Mesenchymal stem cell (in vitro differentiated cells and primary cell): ENCODE data around the gene CARD10.

Source experiments
- DNase-seq: peaks from one replicate; pipeline ENCODE4 v3.0.0-alpha.2; 2013
- H2AFZ ChIP-seq: one replicate; pipeline ENCODE4 v1.6.1; 2013; ENCODE audit warnings: low read depth, mild to moderate bottlenecking, control low read depth, inconsistent platforms, low read length, moderate library complexity
- H2AK5ac ChIP-seq: 2 replicates; pipeline ENCODE4 v1.6.1; 2013; ENCODE audit warnings: low read length, moderate library complexity, mild to moderate bottlenecking, inconsistent platforms; ENCODE audit not compliant: severe bottlenecking
- H2BK120ac ChIP-seq: one replicate; pipeline ENCODE4 v1.6.1; 2013; ENCODE audit warnings: low read depth, mild to moderate bottlenecking, inconsistent platforms, low read length, moderate library complexity
- H2BK12ac ChIP-seq, 2 experiments: one replicate each; pipeline ENCODE4 v1.6.1; 2013; ENCODE audit warnings: inconsistent platforms in 2 of 2, low read length in 2 of 2, mild to moderate bottlenecking in 2 of 2, moderate library complexity in 2 of 2, control low read depth in 1 of 2
- H2BK15ac ChIP-seq: one replicate; pipeline ENCODE4 v1.6.1; 2013; ENCODE audit warnings: mild to moderate bottlenecking, low read depth, inconsistent platforms; ENCODE audit not compliant: poor library complexity, severe bottlenecking
- H2BK5ac ChIP-seq: 2 replicates; pipeline ENCODE4 v1.6.1; 2013; ENCODE audit warnings: low read depth, mild to moderate bottlenecking, low read length, control low read depth, inconsistent platforms; ENCODE audit not compliant: poor library complexity, severe bottlenecking
- H3K14ac ChIP-seq, 2 experiments: one replicate each; pipeline ENCODE4 v1.6.1; 2013; ENCODE audit warnings: inconsistent platforms in 2 of 2, low read length in 2 of 2, control low read depth in 1 of 2, mild to moderate bottlenecking in 1 of 2, moderate library complexity in 1 of 2
- H3K18ac ChIP-seq, 2 experiments: one replicate each; pipeline ENCODE4 v1.6.1; 2013; ENCODE audit warnings: inconsistent platforms in 2 of 2, low read length in 2 of 2, control low read depth in 1 of 2, low read depth in 1 of 2, mild to moderate bottlenecking in 1 of 2
- H3K23ac ChIP-seq, 2 experiments: one replicate each; pipeline ENCODE4 v1.6.1; 2013; ENCODE audit warnings: inconsistent platforms in 2 of 2, low read length in 2 of 2, mild to moderate bottlenecking in 2 of 2, moderate library complexity in 2 of 2, control low read depth in 1 of 2
- H3K27ac ChIP-seq: 2 replicates; pipeline ENCODE4 v1.5.1; 2013; ENCODE audit warnings: mild to moderate bottlenecking, moderate library complexity, low read length, control low read depth, inconsistent platforms; ENCODE audit not compliant: poor library complexity, severe bottlenecking
- H3K27me3 ChIP-seq, 2 experiments: 2 replicates each; pipeline versions ENCODE4 v1.6.1 to v1.7.0; 2013; ENCODE audit warnings: low read length in 2 of 2, mild to moderate bottlenecking in 2 of 2, moderate library complexity in 2 of 2, control low read depth in 1 of 2, inconsistent platforms in 1 of 2; ENCODE audit not compliant: control insufficient read depth in 1 of 2, insufficient read depth in 1 of 2
- H3K36me3 ChIP-seq, 2 experiments: 2 replicates each; pipeline versions ENCODE4 v1.6.1 to v1.7.0; 2013; ENCODE audit warnings: low read length in 2 of 2, control low read depth in 1 of 2, inconsistent platforms in 1 of 2, low read depth in 1 of 2, mild to moderate bottlenecking in 1 of 2; ENCODE audit not compliant: insufficient read depth in 2 of 2, control insufficient read depth in 1 of 2
- H3K4ac ChIP-seq, 2 experiments: one replicate each; pipeline ENCODE4 v1.6.1; 2013; ENCODE audit warnings: inconsistent platforms in 2 of 2, low read length in 2 of 2, mild to moderate bottlenecking in 2 of 2, moderate library complexity in 2 of 2, control low read depth in 1 of 2, low read depth in 1 of 2
- H3K4me1 ChIP-seq: 2 replicates; pipeline ENCODE4 v1.6.1; 2013; ENCODE audit warnings: low read depth, low read length, control low read depth; ENCODE audit not compliant: control insufficient read depth, insufficient read depth
- H3K4me2 ChIP-seq: 2 replicates; pipeline ENCODE4 v1.6.1; 2013; ENCODE audit warnings: low read length, mild to moderate bottlenecking, inconsistent platforms; ENCODE audit not compliant: poor library complexity, severe bottlenecking
- H3K4me3 ChIP-seq, 2 experiments: 2 replicates each; pipeline versions ENCODE4 v1.5.1 to v1.7.0; 2013; ENCODE audit warnings: low read length in 2 of 2, mild to moderate bottlenecking in 2 of 2, control low read depth in 1 of 2, low read depth in 1 of 2; ENCODE audit not compliant: insufficient read depth in 1 of 2
- H3K79me1 ChIP-seq: replicated peaks from 2 replicates; pipeline ENCODE4 v1.6.1; 2013; ENCODE audit warnings: mild to moderate bottlenecking, control low read depth, low read length, inconsistent platforms; ENCODE audit not compliant: poor library complexity, severe bottlenecking
- H3K9ac ChIP-seq: 2 replicates; pipeline ENCODE4 v1.7.0; 2013; ENCODE audit warnings: mild to moderate bottlenecking, low read length, moderate library complexity
- H3K9me3 ChIP-seq: 2 replicates; pipeline ENCODE4 v1.7.0; 2013; ENCODE audit warnings: mild to moderate bottlenecking, low read length; ENCODE audit not compliant: control insufficient read depth
- H4K8ac ChIP-seq: one replicate; pipeline ENCODE4 v1.6.1; 2013; ENCODE audit warnings: inconsistent platforms, mild to moderate bottlenecking, low read length, moderate library complexity
- H4K91ac ChIP-seq: one replicate; pipeline ENCODE4 v1.6.1; 2013; ENCODE audit warnings: mild to moderate bottlenecking, low read length, inconsistent platforms
- WGBS: methylation state at CpG from one replicate; pipeline ENCODE4 v1.1.7; 2013; ENCODE audit warnings: mixed read lengths; 5-methylcytosine and 5-hydroxymethylcytosine counted together

The CARD10 gene

DNA sequence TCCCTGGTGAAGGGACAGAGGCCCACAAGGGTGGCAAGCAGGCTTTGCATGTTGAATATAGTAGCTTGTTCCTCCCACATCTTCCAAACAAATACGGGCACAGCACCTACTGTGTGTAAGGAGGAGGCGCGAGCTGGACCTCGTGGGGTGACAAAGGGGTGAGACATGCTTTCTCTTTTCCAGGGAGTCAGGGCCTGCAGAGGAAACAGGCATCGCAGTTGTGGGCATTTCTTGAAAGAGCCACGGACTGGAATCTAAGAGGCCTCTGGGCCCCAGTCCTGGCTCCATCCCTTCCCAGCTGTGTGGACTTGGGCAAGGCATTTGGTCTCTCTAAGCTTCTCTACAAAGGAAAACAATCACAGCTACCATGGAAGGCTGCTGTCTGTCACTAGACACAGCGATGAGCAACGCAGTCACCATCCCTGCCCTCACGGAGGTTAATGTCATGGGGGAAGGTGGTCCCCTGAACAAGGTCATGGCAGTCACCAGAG, 28.1 kb upstream of the CARD10 start:
- no peaks in the 10 kb centered on the region for H3K36me3 ChIP-seq
- H3K9ac ChIP-seq = peak overlapping the region; percentile 63
- H3K14ac ChIP-seq = peak overlapping the region in 1 of 2 experiments; percentile 12
- H2BK15ac ChIP-seq = peak overlapping the region; percentile 95
- peak overlapping the region; percentile 93 for H3K27ac ChIP-seq
- H2BK12ac ChIP-seq = peak overlapping the region; percentile 74 to 93
- H2AFZ ChIP-seq = no peak overlapping the region
- peaks cover 46% of the 10 kb centered on the region for H3K4me1 ChIP-seq
- peak overlapping the region; percentile 35 to 67 for H3K23ac ChIP-seq
- H4K8ac ChIP-seq = peak overlapping the region; percentile 93
- H3K9me3 ChIP-seq = no peaks in the 10 kb centered on the region
- H3K4ac ChIP-seq = peak overlapping the region; percentile 96
- WGBS = 64% methylated on average over 9 of the region's 9 CpGs
- peak overlapping the region; percentile 67 to 99 for H3K18ac ChIP-seq
- DNase-seq = peak; percentile 57
- H2BK120ac ChIP-seq = peak overlapping the region; percentile 99
- H4K91ac ChIP-seq = peak overlapping the region; percentile 99
- H2AK5ac ChIP-seq = peak overlapping the region; percentile 95
- no peak overlapping the region for H3K4me3 ChIP-seq
- H3K27me3 ChIP-seq = no peaks in the 10 kb centered on the region
- H3K4me2 ChIP-seq = no peak overlapping the region
- H2BK5ac ChIP-seq = peak overlapping the region; percentile 20
- H3K79me1 ChIP-seq = no peaks in the 10 kb centered on the region

GRCh38 chr22:37546437-37547250, 27.4 kb upstream of the CARD10 start:
- H2AFZ ChIP-seq = no peak overlapping the region
- H2AK5ac ChIP-seq = peak overlapping the region; percentile 95
- H3K27ac ChIP-seq = peak overlapping the region; percentile 93
- H4K8ac ChIP-seq = peak overlapping the region; percentile 93
- H3K36me3 ChIP-seq = no peaks in the 10 kb centered on the region
- DNase-seq = peak; percentile 99
- H3K27me3 ChIP-seq = no peaks in the 10 kb centered on the region
- H3K4me2 ChIP-seq = no peak overlapping the region
- no peak overlapping the region for H3K4me3 ChIP-seq
- H3K9me3 ChIP-seq = no peaks in the 10 kb centered on the region
- peak overlapping the region; percentile 1 to 67 for H3K23ac ChIP-seq
- no peak overlapping the region for H3K14ac ChIP-seq
- peaks cover 44% of the 10 kb centered on the region for H3K4me1 ChIP-seq
- no peaks in the 10 kb centered on the region for H3K79me1 ChIP-seq
- H3K4ac ChIP-seq = peak overlapping the region; percentile 96
- H2BK15ac ChIP-seq = peak overlapping the region; percentile 95
- peak overlapping the region; percentile 63 for H3K9ac ChIP-seq
- peak overlapping the region; percentile 93 to 94 for H2BK12ac ChIP-seq
- peak overlapping the region; percentile 70 to 99 for H3K18ac ChIP-seq
- H4K91ac ChIP-seq = peak overlapping the region; percentile 99
- WGBS = 20% methylated on average over 19 of the region's 21 CpGs
- peak overlapping the region; percentile 99 for H2BK120ac ChIP-seq
- peak overlapping the region; percentile 88 for H2BK5ac ChIP-seq

DNA sequence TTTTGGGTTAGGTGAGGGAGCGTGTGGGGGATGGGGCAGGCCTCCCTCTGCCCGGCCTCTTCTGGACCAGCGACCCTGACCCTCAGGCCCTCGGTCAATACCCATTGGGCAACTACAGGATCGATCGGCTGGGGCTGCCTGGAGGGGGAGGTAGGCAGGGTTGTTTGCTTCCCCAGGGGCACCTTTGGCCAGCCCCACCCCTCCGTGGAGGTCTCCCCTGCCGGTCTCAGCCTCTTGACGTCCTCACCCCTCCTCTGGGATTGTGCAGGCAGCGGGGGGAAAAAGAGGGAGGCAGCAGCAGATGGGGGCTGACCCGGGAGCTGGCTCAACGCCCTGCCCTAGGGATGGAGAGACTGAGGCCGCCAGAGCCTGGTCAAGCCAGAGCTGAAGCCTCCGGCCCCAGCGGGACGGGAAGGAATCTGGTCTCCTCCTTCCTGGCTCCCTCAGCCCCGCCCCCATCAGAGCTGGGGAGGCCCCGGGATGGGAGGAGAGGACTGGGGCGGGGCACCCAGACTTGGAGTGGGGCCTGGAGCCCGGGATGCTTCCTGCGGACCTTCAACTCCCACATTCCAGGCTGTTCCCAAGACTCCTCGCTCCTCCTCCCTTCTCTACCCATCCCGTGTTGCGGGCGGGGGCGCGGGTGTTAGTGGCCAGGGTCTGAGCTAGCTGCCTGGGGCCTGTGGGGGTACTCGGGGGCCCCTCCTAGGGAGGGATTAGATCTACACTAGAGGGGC, 26.7 kb upstream of the CARD10 start:
- H3K4ac ChIP-seq = peak overlapping the region; percentile 82 to 97
- H3K27ac ChIP-seq = peak overlapping the region; percentile 93
- H3K27me3 ChIP-seq = no peaks in the 10 kb centered on the region
- peak overlapping the region; percentile 90 to 98 for H3K18ac ChIP-seq
- H3K9ac ChIP-seq = peak overlapping the region; percentile 78
- H3K23ac ChIP-seq = peak overlapping the region in 1 of 2 experiments; percentile 34
- H3K4me3 ChIP-seq = peak overlapping the region in 1 of 2 experiments; percentile 64
- H3K79me1 ChIP-seq = no peaks in the 10 kb centered on the region
- peak overlapping the region; percentile 92 for H2BK120ac ChIP-seq
- peak overlapping the region; percentile 67 for H3K4me2 ChIP-seq
- DNase-seq = peak; percentile 100
- H2BK5ac ChIP-seq = peak overlapping the region; percentile 88
- H4K91ac ChIP-seq = peak overlapping the region; percentile 96
- H3K4me1 ChIP-seq = peaks cover 40% of the 10 kb centered on the region
- H3K14ac ChIP-seq = peak overlapping the region in 1 of 2 experiments; percentile 94
- peak overlapping the region; percentile 95 for H2AK5ac ChIP-seq
- H2BK12ac ChIP-seq = peak overlapping the region; percentile 64 to 99
- no peak overlapping the region for H2AFZ ChIP-seq
- 6% methylated on average over 11 of the region's 28 CpGs for WGBS
- no peaks in the 10 kb centered on the region for H3K9me3 ChIP-seq
- H2BK15ac ChIP-seq = peak overlapping the region; percentile 99
- H4K8ac ChIP-seq = peak overlapping the region; percentile 91
- H3K36me3 ChIP-seq = no peaks in the 10 kb centered on the region
